Stimulated activated CD4-positive, alpha-beta T cell treated with anti-CD3 and anti-CD28 coated beads, Interleukin-1b, Interleukin-23, amount 100 ng/mL, for 1 hour (primary cell): ENCODE results near the gene NTM.

ENCODE experiments used
- DNase-seq, 2 donors: peaks; one replicate each; pipeline ENCODE4 v3.0.0-alpha.2; 2020; ENCODE audit warnings: low read depth in 2 of 2

The NTM gene

GRCh38 chr11:131917634-131918384, 547.4 kb downstream of the NTM start:
- DNase-seq = no peak

GRCh38 chr11:131918663-131919062, 548.2 kb downstream of the NTM start:
- no peak for DNase-seq

- DNase-seq = no peak
These were observed 551.8 kb downstream of the NTM start for GRCh38 chr11:131922220-131922619.

DNA sequence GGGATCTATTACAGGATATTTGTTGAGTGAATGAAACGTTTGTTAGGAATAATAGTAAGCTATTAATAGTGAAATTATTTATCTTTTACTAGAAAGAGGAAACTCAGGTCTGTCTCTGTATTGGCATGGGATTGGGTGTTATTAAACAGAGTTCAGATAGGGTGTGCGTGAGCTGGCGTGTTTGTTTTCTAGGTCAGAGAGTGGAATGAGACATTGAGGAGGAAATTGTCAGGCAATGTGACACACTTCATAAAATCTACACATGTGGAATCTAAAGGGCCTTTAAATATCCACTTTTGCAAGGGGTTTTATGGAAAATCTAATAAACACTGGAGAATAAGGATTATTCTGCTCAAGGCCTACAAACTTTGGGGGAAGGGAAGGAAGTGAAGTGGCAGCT, 552.9 kb downstream of the NTM start:
- DNase-seq = no peak

GRCh38 chr11:131924001-131924400, 553.6 kb downstream of the NTM start:
- DNase-seq = no peak

GRCh38 chr11:131924457-131925201, 554.2 kb downstream of the NTM start:
- no peak for DNase-seq

GRCh38 chr11:131925829-131926228, 555.4 kb downstream of the NTM start:
- DNase-seq = no peak

- no peak for DNase-seq
These were observed 558.6 kb downstream of the NTM start for GRCh38 chr11:131928992-131929391.

DNA sequence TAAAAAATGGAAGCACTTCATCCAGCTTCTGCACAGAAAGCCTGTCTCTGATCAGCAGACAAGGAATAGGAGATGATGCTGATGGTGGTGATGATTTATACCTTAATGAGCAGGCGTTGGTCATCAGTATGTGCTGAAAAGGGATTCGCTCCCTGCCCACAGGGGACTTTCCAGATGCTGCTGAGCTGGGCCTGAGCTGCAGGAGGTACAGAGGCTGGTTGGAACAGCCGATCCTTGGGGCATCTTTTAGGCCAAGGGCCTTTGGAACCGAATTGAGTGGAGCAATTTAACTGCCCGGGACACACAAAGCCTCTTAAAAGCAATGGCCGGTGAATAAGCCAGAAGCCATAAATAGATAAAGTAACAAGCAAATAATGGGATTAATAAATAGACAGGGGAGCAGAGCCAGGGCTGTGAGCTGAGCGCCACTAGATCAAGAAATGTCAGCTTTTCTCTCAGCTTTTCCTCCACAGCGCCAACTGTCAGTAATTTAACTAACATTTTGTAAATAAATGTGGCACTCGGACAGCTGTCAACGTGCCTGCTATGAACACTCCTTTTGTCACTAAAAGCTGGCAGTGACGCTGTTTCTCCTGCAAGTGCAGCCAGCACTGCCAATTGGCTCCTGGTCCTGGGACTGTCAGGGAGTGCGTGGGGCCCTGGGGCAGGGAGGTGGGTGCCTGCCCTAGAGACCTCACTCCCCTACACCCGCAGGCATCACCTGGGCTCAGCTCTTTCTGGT, 562.3 kb downstream of the NTM start:
- DNase-seq = no peak

GRCh38 chr11:131934006-131934405, 563.6 kb downstream of the NTM start:
- no peak for DNase-seq

DNA sequence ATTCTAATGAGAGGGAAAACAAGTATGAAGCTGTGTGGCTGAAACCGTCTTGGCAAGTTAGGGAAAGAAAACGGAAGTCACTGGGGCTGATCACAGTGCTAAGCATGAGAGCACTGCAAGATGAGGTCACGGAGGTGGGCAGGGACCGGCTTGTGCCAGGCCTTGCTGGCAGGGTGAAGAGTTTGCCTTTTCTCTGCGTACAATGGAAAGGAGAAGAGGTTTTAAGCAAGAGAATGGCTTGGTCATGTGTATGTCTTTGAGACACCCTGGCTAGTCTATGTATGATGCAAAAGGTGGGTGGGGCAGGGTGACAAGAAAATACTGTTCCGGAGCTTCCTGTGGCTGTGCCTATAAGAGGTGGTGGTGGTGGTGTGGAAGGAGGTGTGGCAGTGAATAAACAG, 567.9 kb downstream of the NTM start:
- no peak for DNase-seq

GRCh38 chr11:131940126-131940525, 569.7 kb downstream of the NTM start:
- DNase-seq = no peak

- no peak for DNase-seq
These were observed 572.5 kb downstream of the NTM start for GRCh38 chr11:131942878-131943277.

- DNase-seq = no peak
These were observed 572.9 kb downstream of the NTM start for GRCh38 chr11:131943295-131943694.

GRCh38 chr11:131944736-131945135, 574.3 kb downstream of the NTM start:
- no peak for DNase-seq

DNA sequence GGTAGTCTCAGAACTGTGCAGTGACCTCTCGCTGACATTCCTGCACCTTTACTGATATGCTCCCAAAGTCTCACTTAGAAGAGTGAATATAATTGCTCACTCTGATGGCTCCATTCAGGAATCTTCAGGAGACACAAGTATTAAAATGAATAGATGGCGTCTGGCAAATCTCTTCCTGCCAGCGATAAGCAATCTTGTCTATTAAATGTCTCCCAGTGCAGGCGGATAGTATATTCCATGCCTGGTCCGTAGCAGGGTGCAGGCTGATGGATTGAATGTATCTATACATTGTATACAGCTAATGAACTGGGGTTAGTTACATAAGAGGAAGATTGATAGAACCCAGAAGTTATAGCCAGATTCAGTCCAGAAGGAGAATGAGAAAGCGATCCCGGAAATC, 575.3 kb downstream of the NTM start:
- DNase-seq = no peak

GRCh38 chr11:131947511-131947910, 577.1 kb downstream of the NTM start:
- DNase-seq = no peak

GRCh38 chr11:131951121-131951520, 580.7 kb downstream of the NTM start:
- DNase-seq = no peak

DNA sequence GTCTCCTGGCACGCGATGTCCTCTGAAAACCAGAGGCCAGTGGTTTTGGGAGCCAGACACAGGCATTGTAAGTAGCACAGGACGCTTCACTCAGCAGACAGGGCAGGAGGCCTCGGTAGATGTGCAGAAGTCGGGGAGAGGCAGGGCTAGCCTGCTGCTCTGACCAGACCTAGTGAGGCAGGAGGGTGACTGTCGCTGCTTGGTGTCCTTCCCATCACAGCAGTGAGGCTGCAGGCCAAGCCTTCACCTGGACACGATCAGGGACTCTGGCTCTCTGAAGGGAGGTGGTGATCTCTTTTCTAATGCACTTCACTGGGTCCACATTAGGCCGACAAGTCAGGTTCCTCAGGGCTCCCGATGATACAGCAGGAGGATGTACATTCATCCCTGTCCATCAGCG, 583.7 kb downstream of the NTM start:
- no peak for DNase-seq

GRCh38 chr11:131955904-131956303, 585.5 kb downstream of the NTM start:
- no peak for DNase-seq

DNA sequence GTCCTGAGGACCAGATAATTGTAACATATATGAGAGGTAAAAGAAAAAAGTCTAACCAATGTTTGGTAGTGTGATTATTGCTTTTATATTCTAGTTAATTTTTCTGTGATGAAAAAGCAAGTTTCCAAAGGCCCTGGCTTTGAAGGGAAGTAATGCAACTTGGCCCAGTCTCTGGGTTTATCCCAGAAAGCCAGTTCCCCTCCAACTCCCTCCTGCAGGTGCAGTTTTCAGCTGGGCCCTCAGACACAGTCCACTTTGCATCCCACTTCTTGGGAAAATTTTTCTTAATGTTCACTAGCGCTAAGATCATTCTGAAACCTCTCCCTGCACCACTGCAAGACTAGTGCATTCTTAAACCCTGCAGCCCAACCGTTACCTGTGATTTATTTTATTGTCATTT, 586.8 kb downstream of the NTM start:
- no peak for DNase-seq

- no peak for DNase-seq
These were observed 587.5 kb downstream of the NTM start for GRCh38 chr11:131957875-131958274.

GRCh38 chr11:131962818-131963217, 592.4 kb downstream of the NTM start:
- DNase-seq = no peak
